ELF-1 (cell line): Measurements from ENCODE around the gene KLHL25.
A peak's percentile ranks its signal among the peaks of the same experiment; 100 is the strongest.
"Not testable (repeated sequence)": the region's sequence is repeated elsewhere in the genome, so short reads cannot be mapped to it uniquely, and the experiment has no call there.

Source experiments
- DNase-seq: peaks from one replicate; pipeline ENCODE4 v3.0.0-alpha.2; 2016; ENCODE audit warnings: low read depth, low spot score

Gene KLHL25

GRCh38 chr15:85794598-85795336 is at the start of gene KLHL25:
Gene KLHL25, minus strand, starts transcription at chr15:85794925. Its CDS starts 25,115 bp downstream, at chr15:85769810.
- peak; percentile 95 for DNase-seq

DNA sequence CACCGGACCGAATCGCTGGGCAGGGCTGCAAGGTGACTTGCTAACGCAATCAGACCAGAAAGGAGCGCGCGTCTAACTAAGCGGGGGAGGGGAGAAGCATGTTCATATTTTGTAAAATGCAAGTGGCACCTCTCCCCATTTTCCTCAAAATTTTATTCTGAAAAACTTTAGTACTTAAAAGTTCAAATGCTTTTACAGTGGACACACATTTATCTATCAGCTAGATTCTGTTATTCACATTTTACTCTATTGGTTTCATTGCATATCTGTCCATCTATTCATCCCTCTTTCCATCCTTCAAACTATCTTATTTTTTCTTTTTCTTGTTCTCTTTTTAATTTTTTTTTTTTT is 46.1 kb upstream of the KLHL25 start:
- DNase-seq: no peak

- peak; percentile 94 for DNase-seq
Observed at GRCh38 chr15:85840079-85840801, 45.5 kb upstream of the KLHL25 start.

DNA sequence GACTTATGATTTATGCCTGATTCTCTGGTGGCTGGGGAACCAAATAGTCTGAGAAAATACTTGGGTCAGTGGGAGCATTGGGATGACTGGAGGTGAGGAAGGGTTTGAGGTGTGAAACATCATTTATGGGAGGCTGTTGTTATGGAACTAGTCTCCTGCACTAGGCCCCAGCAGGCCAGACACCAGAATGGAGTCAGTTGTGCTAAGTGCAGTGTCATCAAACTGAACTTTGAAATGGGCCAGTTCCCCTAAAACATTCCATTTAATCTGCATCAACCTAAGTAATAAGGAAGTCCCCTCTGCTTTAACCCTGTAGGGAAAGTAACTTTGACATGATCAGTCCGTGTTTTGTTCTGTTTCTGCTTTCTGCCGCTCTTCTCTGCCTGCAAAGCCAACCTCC is 44.9 kb upstream of the KLHL25 start:
- no peak for DNase-seq

DNA sequence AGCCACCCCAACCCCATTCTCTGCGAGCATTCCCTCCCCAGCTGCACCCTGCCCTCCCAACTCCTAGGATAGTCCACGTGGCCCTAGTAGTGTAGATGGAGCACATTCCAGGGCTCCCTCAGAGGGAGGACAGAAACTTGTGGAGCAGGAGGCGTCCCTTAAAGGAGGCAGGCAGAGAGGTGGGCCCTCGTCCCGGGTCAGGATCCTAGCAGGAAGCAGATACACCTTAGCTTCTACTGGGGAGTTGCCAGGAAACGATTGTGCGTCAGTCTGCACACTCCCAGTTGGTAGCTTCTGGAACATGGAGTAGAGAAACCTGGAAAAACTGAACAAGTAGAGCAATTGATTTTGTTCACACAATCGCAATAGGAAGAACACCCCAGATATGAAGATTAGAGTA is 43.9 kb upstream of the KLHL25 start:
- no peak for DNase-seq

GRCh38 chr15:85837881-85838280 is 43.2 kb upstream of the KLHL25 start:
- no peak for DNase-seq

DNA sequence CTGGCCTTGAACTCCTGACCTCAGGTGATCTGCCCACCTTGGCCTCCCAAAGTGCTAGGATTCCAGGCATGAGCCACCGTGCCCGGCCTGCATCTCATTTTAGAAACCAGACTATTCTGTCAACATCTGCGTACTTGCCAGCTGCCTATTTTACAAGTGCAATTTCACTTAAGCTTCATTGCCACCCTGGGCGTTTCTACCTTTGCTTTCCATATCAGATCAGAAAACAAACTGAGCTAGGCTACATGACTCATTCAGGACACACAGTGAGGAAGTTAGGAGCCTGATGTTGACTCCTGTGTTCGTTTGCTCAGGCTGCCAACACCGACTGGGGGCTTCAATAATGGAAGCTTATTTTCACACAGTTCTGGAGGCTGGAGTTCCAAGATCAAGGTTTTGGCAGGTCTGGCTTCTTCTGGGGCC is 42.3 kb upstream of the KLHL25 start:
- DNase-seq: no peak

DNA sequence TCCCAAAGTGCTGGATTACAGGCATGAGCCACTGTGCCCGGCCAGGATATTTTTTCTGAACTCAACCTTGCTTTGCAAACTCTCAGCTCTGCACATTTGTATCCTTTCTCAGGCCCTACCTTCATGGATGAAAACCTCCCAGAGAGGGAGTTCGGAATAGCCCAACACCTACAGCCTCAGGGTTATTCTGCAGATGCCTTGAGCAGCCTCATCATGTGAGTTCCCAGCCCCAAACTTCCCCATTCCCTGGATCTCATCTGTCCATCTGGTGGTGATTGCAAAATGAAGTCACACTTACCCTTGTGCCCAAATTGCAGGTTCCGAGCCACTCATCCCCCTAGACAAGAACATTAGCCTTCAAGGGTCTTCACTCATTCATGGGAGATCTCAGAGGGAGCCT is 39.9 kb upstream of the KLHL25 start:
- no peak for DNase-seq

GRCh38 chr15:85832394-85832793 is 37.7 kb upstream of the KLHL25 start:
- no peak for DNase-seq

GRCh38 chr15:85831415-85832113 is 36.8 kb upstream of the KLHL25 start:
- peak; percentile 71 for DNase-seq

- not testable (repeated sequence) for DNase-seq
Observed at GRCh38 chr15:85829754-85830153, 35.0 kb upstream of the KLHL25 start.

DNA sequence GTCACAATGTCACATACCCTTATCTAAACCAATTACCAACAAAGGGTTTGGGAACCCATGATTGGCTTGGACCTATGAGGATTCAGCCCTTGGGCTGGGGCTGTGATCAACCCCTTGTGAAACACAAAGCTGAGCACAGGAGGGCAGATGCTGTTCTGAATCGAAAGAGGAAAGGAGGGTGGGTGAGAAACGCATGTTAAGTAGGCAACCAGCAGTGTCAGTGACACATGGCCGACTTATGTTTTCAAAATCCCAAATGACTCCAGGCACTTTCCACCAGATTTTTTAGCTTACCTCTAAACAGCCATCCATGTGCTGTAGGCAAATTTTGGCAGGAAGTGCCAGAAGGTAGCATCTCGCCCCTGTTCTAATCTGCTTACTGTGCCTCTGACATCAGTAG is 34.1 kb upstream of the KLHL25 start:
- DNase-seq: peak; percentile 14

- no peak for DNase-seq
Observed at GRCh38 chr15:85828126-85828525, 33.4 kb upstream of the KLHL25 start.

- no peak for DNase-seq
Observed at GRCh38 chr15:85826756-85827515, 32.2 kb upstream of the KLHL25 start.

- DNase-seq: no peak
Observed at GRCh38 chr15:85825719-85826118, 31.0 kb upstream of the KLHL25 start.

DNA sequence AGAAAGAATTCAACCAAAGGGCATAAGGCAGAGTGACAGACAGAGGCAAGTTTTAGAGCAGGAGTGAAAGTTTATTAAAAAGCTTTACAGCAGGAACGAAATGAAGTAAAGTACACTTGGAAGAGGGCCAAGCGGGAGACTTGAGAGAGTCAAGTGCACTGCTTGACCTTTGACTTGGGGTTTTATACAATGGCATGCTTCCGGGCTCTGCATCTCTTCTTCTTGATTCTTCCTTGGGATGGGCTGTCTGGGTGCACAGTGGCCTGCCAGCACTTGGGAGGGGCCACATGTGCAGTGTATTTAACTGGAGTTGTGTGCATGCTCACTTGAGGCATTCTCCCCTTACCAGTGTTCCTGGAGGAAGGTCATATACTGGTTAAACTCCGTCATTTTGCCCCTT is 30.4 kb upstream of the KLHL25 start:
- no peak for DNase-seq

- DNase-seq: no peak
Observed at GRCh38 chr15:85821545-85821944, 26.8 kb upstream of the KLHL25 start.

DNA sequence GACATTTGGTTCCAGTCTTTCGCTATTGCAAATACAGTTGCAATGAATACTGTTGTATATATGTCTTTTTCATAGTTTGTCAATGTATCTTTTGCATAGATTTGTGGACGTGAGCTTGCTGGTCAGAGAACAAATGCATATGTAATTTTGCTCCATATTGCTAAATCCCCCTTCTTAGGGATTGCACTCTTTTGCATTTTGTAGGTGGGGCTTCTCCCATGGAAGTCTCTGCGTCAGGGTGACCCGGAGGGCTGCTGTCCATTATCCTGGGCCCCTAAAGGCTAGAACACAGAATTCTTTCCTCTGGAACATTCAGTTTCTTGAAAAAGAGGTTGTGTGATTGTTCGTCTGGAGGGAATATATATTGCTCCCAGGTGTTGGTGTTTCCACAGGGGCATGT is 25.2 kb upstream of the KLHL25 start:
- DNase-seq: no peak

GRCh38 chr15:85813234-85813633 is 18.5 kb upstream of the KLHL25 start:
- no peak for DNase-seq

DNA sequence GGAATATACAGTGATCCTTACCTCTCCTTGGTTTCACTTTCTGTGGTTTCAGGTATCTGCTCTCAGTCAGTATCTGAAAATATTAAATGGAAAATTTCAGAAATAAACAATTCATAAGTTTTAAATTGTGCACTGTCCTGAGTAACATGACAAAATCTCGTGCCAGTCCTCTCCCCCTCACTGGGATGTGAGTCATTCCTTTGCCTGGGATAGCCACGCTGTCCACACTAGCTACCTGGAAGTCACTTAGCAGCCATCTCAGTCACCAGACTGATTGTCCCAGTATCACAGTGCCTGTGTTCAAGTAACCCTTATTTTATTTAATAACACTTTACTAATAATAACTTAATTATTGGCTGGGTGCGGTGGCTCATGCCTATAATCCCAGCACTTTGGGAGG is 15.3 kb upstream of the KLHL25 start:
- no peak for DNase-seq

GRCh38 chr15:85805420-85805819 is 10.7 kb upstream of the KLHL25 start:
- no peak for DNase-seq
